Kidney capillary endothelial cell (primary cell): Measurements from ENCODE around the gene CLNS1A.
"Not testable (repeated sequence)": the region's sequence is repeated elsewhere in the genome, so short reads cannot be mapped to it uniquely, and the experiment has no call there.

Experiments
- DNase-seq: peaks from one replicate; pipeline ENCODE4 v3.0.0-alpha.2; 2018; ENCODE audit warnings: low spot score

CLNS1A gene

GRCh38 chr11:77637345-77638165 is at the start of gene CLNS1A:
Gene CLNS1A (minus strand): TSS chr11:77637794. CDS start chr11:77637714, 80 bp downstream.
- DNase-seq = peak; percentile 81

- DNase-seq = no peak
Measured at GRCh38 chr11:77687088-77687487, 49.5 kb upstream of the CLNS1A start.

GRCh38 chr11:77677138-77677537 is 39.5 kb upstream of the CLNS1A start:
- DNase-seq = no peak

- DNase-seq = no peak
Measured at GRCh38 chr11:77672264-77672663, 34.7 kb upstream of the CLNS1A start.

GRCh38 chr11:77669848-77670511 is 32.4 kb upstream of the CLNS1A start:
- no peak for DNase-seq

GRCh38 chr11:77668760-77669159 is 31.2 kb upstream of the CLNS1A start:
- no peak for DNase-seq

- no peak for DNase-seq
Measured at GRCh38 chr11:77665240-77665965, 27.8 kb upstream of the CLNS1A start.

- no peak for DNase-seq
Measured at GRCh38 chr11:77661670-77662069, 24.1 kb upstream of the CLNS1A start.

- no peak for DNase-seq
Measured at GRCh38 chr11:77660947-77661346, 23.4 kb upstream of the CLNS1A start.

GRCh38 chr11:77658213-77659013 is 20.8 kb upstream of the CLNS1A start:
- no peak for DNase-seq

- no peak for DNase-seq
Measured at GRCh38 chr11:77656362-77656761, 18.8 kb upstream of the CLNS1A start.

GRCh38 chr11:77654770-77655434 is 17.3 kb upstream of the CLNS1A start:
- DNase-seq = no peak

GRCh38 chr11:77650123-77650522 is 12.5 kb upstream of the CLNS1A start:
- no peak for DNase-seq

GRCh38 chr11:77647654-77648305 is 10.2 kb upstream of the CLNS1A start:
- DNase-seq = no peak

- no peak for DNase-seq
Measured at GRCh38 chr11:77644887-77645286, 7.3 kb upstream of the CLNS1A start.

GRCh38 chr11:77642228-77642627 is 4.6 kb upstream of the CLNS1A start:
- DNase-seq = no peak

GRCh38 chr11:77636731-77637344 is 756 bp downstream of the CLNS1A start:
- DNase-seq = no peak

GRCh38 chr11:77633926-77634325 is 3.7 kb downstream of the CLNS1A start:
- DNase-seq = not testable (repeated sequence)

GRCh38 chr11:77630157-77630710 is 7.4 kb downstream of the CLNS1A start:
- DNase-seq = no peak

- peak; percentile 30 for DNase-seq
Measured at GRCh38 chr11:77619576-77620198, 17.9 kb downstream of the CLNS1A start.
